Pancreas (tissue), 10 donors: ENCODE measurements around the gene CENPC. TPM values are rescaled to one million over a fixed set of nuclear protein-coding genes. Genes with fewer than 3 reads are reported as not detected.

Experiments used
- ATAC-seq, 4 donors: fragments of 200-7000 bp; cut with Tn5 transposase; one replicate each; pipeline versions ENCODE4 v1.8.0 to v1.9.1; 2020; ENCODE audit warnings: mild to moderate bottlenecking in 4 of 4, moderate library complexity in 4 of 4
- DNase-seq, 6 donors: peaks; one replicate each; pipeline ENCODE4 v3.0.0-alpha.2; 2020
- FAIRE-seq: peaks from 2 replicates; lab custom pipeline; 2012; peaks lifted over from hg19 to GRCh38; lab: Jason Lieb, UNC
- H3K27ac ChIP-seq, 4 donors: fragments of 200-600 bp; sonication (generic); 1 replicate in 3 of 4; 2 replicates in 1 of 4; pipeline versions ENCODE4 v1.5.0 to v1.8.0; 2020
- H3K27me3 ChIP-seq, 4 donors: fragments of 200-600 bp; one replicate each; pipeline ENCODE4 v1.8.0; 2021
- H3K36me3 ChIP-seq, 3 donors: fragments of 200-600 bp; sonication (generic) in 1 of 3; one replicate each; pipeline versions ENCODE4 v1.5.0 to v1.8.0; 2020 to 2021
- H3K4me1 ChIP-seq, 3 donors: fragments of 200-600 bp; one replicate each; pipeline ENCODE4 v1.8.0; 2021
- H3K4me3 ChIP-seq, 4 donors: fragments of 200-600 bp; sonication (generic) in 2 of 4; one replicate each; pipeline versions ENCODE4 v1.5.0 to v1.8.0; 2020 to 2021
- H3K9me3 ChIP-seq, 4 donors: fragments of 200-600 bp; one replicate each; pipeline ENCODE4 v1.8.0; 2021
- CTCF ChIP-seq, 4 donors: fragments of 200-600 bp; sonication (generic) in 3 of 4; IDR thresholded peaks; one replicate each; pipeline versions ENCODE4 v1.5.0 to v1.8.0; 2021; ENCODE audit warnings: antibody characterized with exemption in 4 of 4
- WGBS, 2 donors: extraction: QIAGEN DNeasy Blood & Tissue Kit; methylation state at CpG; one replicate each; pipeline ENCODE4 v1.1.7; 2013; 5-methylcytosine and 5-hydroxymethylcytosine counted together
- intact Hi-C, 3 donors: fragments of 100-400 bp; cut with DNase I; formaldehyde crosslinking; loops; one replicate each; pipeline versions ENCODE4 v1.11.1 to v1.14.2; 2022
- polyA plus RNA-seq, 2 donors: library from polyadenylated mRNA; stranded (reverse); fragments of 200-250 nt; gene quantifications; one replicate each; pipeline ENCODE4 v1.2.3, GENCODE V29; 2013
- total RNA-seq, 6 donors: library from RNA; stranded (reverse); fragmentation: NEBNext Ultra II Directional in 4 of 6; extraction: Animal tissue kit (Norgen Biotek cat#: 25700) in 4 of 6; gene quantifications; one replicate each; pipeline versions ENCODE4 v1.2.1 to v1.2.4, GENCODE V29; 2021 to 2023
- donor health status: healthy with polysubstance abuse.
- donor health status: DM: no; HTN: no; CAD: no; lungs with moderate emphysema.
- donor health status: DM: no; HTN: no; CAD: no.
- donor health status: control.
- donor health status: control.
- donor health status: Bipolar disorder and iron deficiency.
- donor health status: DM: yes; HTN: yes; CAD: no.
- donor health status: DM: no; HTN: no; CAD: no.
- donor health status: DM: no; HTN: no; CAD: no.
- donor health status: DM: yes; HTN: yes; CAD: no.

Gene CENPC
- total and polyA plus RNA-seq, 8 donors: 5.9 to 19.5 (median 13.5) TPM

- FAIRE-seq (no peak), ATAC-seq (no peak), DNase-seq (no peak)
- H3K27me3 ChIP-seq: no peaks in the 10 kb centered on the region
- H3K27ac ChIP-seq: no peak overlapping the region
- WGBS, 2 donors: 89 to 93% methylated on average over 10 of the region's 10 CpGs
- H3K9me3 ChIP-seq: no peaks in the 10 kb centered on the region
- TF ChIP-seq CTCF (IDR thresholded peaks at IDR 0.05): no peak
- intact Hi-C loops: no loop called here
- H3K4me1 ChIP-seq: peaks cover 0 to 3% (median 0%) of the 10 kb centered on the region in 3 donors
- peaks cover 0 to 8% (median 3%) of the 10 kb centered on the region in 3 donors for H3K36me3 ChIP-seq
- no peak overlapping the region for H3K4me3 ChIP-seq
These were observed 22.2 kb downstream of the CENPC start for GRCh38 chr4:67522851-67523671.

- Histone ChIP-seq H3K4me3 (no peak overlapping the region), H3K27me3 (no peaks in the 10 kb centered on the region), H3K9me3 (no peaks in the 10 kb centered on the region), H3K4me1 (peaks cover 0 to 3% (median 0%) of the 10 kb centered on the region in 3 donors), H3K36me3 (peaks cover 0 to 16% (median 8%) of the 10 kb centered on the region in 3 donors), H3K27ac (no peak overlapping the region)
- ATAC-seq: peak in 1 of 4 donors; percentile 32
- WGBS, 2 donors: 45 to 59% methylated on average over 2 of the region's 2 CpGs
- intact Hi-C loops: no loop called here
- no peak for DNase-seq
- FAIRE-seq: no peak
- no peak for TF ChIP-seq CTCF (IDR thresholded peaks at IDR 0.05)
These were observed 23.1 kb downstream of the CENPC start for GRCh38 chr4:67522230-67522629.

GRCh38 chr4:67521506-67521905, 23.8 kb downstream of the CENPC start:
- no peak overlapping the region for H3K4me3 ChIP-seq
- no peak for TF ChIP-seq CTCF (IDR thresholded peaks at IDR 0.05)
- intact Hi-C loops: no loop called here
- DNase-seq (no peak), FAIRE-seq (no peak), ATAC-seq (no peak)
- H3K27me3 ChIP-seq: no peaks in the 10 kb centered on the region
- WGBS, 2 donors: 97 to 100% methylated on average over 1 of the region's 1 CpG
- peaks cover 0 to 3% (median 0%) of the 10 kb centered on the region in 3 donors for H3K4me1 ChIP-seq
- H3K9me3 ChIP-seq: no peaks in the 10 kb centered on the region
- H3K27ac ChIP-seq: no peak overlapping the region
- peaks cover 0 to 19% (median 8%) of the 10 kb centered on the region in 3 donors for H3K36me3 ChIP-seq

GRCh38 chr4:67520141-67520540, 25.2 kb downstream of the CENPC start:
- no peak for DNase-seq
- peaks cover 0 to 3% (median 0%) of the 10 kb centered on the region in 3 donors for H3K4me1 ChIP-seq
- intact Hi-C loops: no loop called here
- ATAC-seq: no peak
- WGBS, 2 donors: 96 to 100% methylated on average over 5 of the region's 5 CpGs
- no peak for FAIRE-seq
- no peaks in the 10 kb centered on the region for H3K9me3 ChIP-seq
- TF ChIP-seq CTCF (IDR thresholded peaks at IDR 0.05): no peak
- no peaks in the 10 kb centered on the region for H3K27me3 ChIP-seq
- H3K4me3 ChIP-seq: no peak overlapping the region
- H3K27ac ChIP-seq: no peak overlapping the region
- H3K36me3 ChIP-seq: peaks cover 0 to 19% (median 8%) of the 10 kb centered on the region in 3 donors

GRCh38 chr4:67512501-67512900, 32.8 kb downstream of the CENPC start:
- intact Hi-C loops: no loop called here
- no peak for ATAC-seq
- Histone ChIP-seq H3K27ac (no peak overlapping the region), H3K9me3 (no peaks in the 10 kb centered on the region), H3K36me3 (peaks cover 0 to 39% (median 5%) of the 10 kb centered on the region in 3 donors), H3K4me1 (no peaks in the 10 kb centered on the region), H3K4me3 (no peak overlapping the region), H3K27me3 (no peaks in the 10 kb centered on the region)
- no peak for TF ChIP-seq CTCF (IDR thresholded peaks at IDR 0.05)
- DNase-seq: no peak
- WGBS, 2 donors: 87 to 88% methylated on average over 3 of the region's 3 CpGs
- FAIRE-seq: no peak
